Liver (tissue), 3 donors: Measurements from ENCODE around the gene TRHDE.

Source experiments
- CTCF ChIP-seq: fragments of 150-350 bp; IDR thresholded peaks from 2 replicates; pipeline ENCODE4 v1.5.1; 2017; ENCODE audit warnings: improper control_type of control experiment, low read depth, low read length; ENCODE audit not compliant: missing input control
- GABPA ChIP-seq, 2 donors: IDR thresholded peaks in 1 of 2; conservative IDR thresholded peaks in 1 of 2; 2 replicates each; pipeline ENCODE4 v1.6.1; 2016; ENCODE audit warnings: antibody characterized with exemption in 2 of 2, mild to moderate bottlenecking in 1 of 2, moderate library complexity in 1 of 2
- HNF4G ChIP-seq: IDR thresholded peaks from 2 replicates; pipeline ENCODE4 v1.6.1; 2016; ENCODE audit warnings: antibody characterized with exemption
- RAD21 ChIP-seq, 2 donors: IDR thresholded peaks; 2 replicates each; pipeline ENCODE4 v1.6.1; 2016; ENCODE audit warnings: antibody characterized with exemption in 2 of 2, mild to moderate bottlenecking in 2 of 2
- TAF1 ChIP-seq: conservative IDR thresholded peaks from 2 replicates; pipeline ENCODE4 v1.6.1; 2016; ENCODE audit warnings: antibody characterized with exemption, mild to moderate bottlenecking
- TF ChIP-seq, protein P1 (sequence below): IDR thresholded peaks from 2 replicates; pipeline ENCODE4 v1.6.1; 2016; ENCODE audit warnings: antibody characterized with exemption
- donor health status: healthy.
- donor health status: healthy.

- TF ChIP-seq CTCF (no peak), GABPA (IDR thresholded peaks at IDR 0.05 in 1 of 2, conservative IDR thresholded peaks at IDR 0.05 in 1 of 2) (no peak), RAD21 (IDR thresholded peaks at IDR 0.05) (no peak), HNF4G (no peak), TAF1 (no peak)
- TF ChIP-seq, protein P1, sequence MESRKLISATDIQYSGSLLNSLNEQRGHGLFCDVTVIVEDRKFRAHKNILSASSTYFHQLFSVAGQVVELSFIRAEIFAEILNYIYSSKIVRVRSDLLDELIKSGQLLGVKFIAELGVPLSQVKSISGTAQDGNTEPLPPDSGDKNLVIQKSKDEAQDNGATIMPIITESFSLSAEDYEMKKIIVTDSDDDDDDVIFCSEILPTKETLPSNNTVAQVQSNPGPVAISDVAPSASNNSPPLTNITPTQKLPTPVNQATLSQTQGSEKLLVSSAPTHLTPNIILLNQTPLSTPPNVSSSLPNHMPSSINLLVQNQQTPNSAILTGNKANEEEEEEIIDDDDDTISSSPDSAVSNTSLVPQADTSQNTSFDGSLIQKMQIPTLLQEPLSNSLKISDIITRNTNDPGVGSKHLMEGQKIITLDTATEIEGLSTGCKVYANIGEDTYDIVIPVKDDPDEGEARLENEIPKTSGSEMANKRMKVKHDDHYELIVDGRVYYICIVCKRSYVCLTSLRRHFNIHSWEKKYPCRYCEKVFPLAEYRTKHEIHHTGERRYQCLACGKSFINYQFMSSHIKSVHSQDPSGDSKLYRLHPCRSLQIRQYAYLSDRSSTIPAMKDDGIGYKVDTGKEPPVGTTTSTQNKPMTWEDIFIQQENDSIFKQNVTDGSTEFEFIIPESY, result no peak
Observed at GRCh38 chr12:72295101-72295500, 22.9 kb downstream of the TRHDE start.
